Ishikawa (cell line): ENCODE results near the gene SAMSN1.

Source experiments
- CREB1 ChIP-seq: IDR thresholded peaks from 2 replicates; pipeline ENCODE4 v1.6.1; 2012; ENCODE audit warnings: low read depth
- MAX ChIP-seq: IDR thresholded peaks from 2 replicates; pipeline ENCODE4 v1.6.1; 2012
- REST ChIP-seq: IDR thresholded peaks from 2 replicates; pipeline ENCODE4 v1.6.1; 2012; ENCODE audit warnings: low read depth, mild to moderate bottlenecking

GRCh38 chr21:14535702-14536101, 10.4 kb downstream of the SAMSN1 start:
- TF ChIP-seq CREB1 (no peak), REST (no peak), MAX (no peak)
